ENCODE measurements around the gene CNTN4. TPM values are rescaled to one million over a fixed set of nuclear protein-coding genes. Genes with fewer than 3 reads are reported as not detected.

Gene CNTN4
- total RNA-seq, 4 donors from 2014 or later: 47.7 to 106 (median 83.3) TPM

DNA sequence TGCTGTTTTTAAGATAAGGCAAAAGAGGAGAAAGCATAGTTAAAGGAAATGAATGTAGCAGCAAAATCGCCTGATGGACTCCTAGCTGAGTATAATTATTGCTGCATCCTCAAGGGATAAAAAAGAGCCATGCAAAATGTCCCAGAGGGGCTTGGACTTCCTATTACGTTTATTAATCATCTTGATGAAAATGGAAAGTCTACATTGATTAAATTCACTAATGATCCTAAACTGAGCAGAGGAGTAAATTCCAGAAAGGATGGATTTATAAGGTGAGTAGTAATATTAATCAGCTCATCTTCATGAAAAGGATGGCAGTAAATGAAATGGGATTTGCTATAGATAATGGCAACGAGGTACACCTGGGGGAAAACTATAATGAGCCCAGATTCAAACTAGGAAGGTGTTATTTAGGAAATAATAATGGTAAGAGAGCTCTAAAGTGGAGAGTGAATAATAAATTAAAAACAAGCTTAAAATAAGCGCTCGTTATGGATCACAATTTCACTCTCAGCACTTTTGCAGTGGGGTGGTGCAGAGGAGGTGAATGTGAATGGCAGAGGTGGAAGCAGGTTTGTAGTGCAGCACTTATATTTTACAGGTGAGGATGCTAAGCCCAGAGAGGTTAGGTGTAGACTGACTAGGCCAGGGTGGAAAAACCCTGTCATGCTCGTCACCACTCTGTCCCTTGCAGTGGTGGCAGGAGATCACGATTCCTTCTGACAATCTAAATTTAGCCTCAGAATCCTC, 989.2 kb downstream of the CNTN4 start:
- Histone ChIP-seq H3K27ac (no peak overlapping the region), H3K36me3 (no peaks in the 10 kb centered on the region), H3K9me3 (no peaks in the 10 kb centered on the region), H3K4me3 (no peak overlapping the region), H3K27me3 (no peaks in the 10 kb centered on the region), H3K4me1 (no peaks in the 10 kb centered on the region)
- WGBS, 2 donors: 65 to 70% methylated on average over 7 of the region's 7 CpGs
- DNase-seq (ENCODE audit: low spot score in 2 of 2): no peak
- TF ChIP-seq POLR2A (IDR thresholded peaks at IDR 0.05) (no peak), EP300 (IDR thresholded peaks at IDR 0.05) (no peak)
- TF ChIP-seq, protein P1, sequence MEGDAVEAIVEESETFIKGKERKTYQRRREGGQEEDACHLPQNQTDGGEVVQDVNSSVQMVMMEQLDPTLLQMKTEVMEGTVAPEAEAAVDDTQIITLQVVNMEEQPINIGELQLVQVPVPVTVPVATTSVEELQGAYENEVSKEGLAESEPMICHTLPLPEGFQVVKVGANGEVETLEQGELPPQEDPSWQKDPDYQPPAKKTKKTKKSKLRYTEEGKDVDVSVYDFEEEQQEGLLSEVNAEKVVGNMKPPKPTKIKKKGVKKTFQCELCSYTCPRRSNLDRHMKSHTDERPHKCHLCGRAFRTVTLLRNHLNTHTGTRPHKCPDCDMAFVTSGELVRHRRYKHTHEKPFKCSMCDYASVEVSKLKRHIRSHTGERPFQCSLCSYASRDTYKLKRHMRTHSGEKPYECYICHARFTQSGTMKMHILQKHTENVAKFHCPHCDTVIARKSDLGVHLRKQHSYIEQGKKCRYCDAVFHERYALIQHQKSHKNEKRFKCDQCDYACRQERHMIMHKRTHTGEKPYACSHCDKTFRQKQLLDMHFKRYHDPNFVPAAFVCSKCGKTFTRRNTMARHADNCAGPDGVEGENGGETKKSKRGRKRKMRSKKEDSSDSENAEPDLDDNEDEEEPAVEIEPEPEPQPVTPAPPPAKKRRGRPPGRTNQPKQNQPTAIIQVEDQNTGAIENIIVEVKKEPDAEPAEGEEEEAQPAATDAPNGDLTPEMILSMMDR (IDR thresholded peaks at IDR 0.05): no peak

DNA sequence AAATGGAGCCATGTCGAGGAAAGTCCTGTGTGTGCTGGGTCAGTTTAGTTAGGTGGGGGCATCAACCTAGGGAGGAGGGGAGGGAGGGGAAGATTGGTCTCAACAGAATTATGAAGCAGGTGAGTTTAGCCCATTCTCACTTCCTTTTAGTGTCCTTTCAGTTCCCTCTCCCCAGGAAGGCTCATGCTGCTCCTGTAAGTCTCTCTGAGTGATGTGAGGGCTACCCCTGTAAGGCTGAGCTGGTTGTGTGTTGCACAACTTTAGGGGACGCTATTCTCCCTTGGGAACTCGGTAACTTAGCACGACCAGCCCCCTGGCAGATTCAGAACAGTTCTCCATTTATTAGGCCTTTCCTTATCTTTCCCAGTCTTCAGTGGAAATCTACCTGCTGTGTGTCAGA, 990.4 kb downstream of the CNTN4 start:
- Histone ChIP-seq H3K36me3 (no peaks in the 10 kb centered on the region), H3K4me3 (no peak overlapping the region), H3K27me3 (no peaks in the 10 kb centered on the region), H3K27ac (no peak overlapping the region), H3K4me1 (no peaks in the 10 kb centered on the region), H3K9me3 (no peaks in the 10 kb centered on the region)
- no peak for TF ChIP-seq EP300 (IDR thresholded peaks at IDR 0.05)
- TF ChIP-seq, protein P1 (IDR thresholded peaks at IDR 0.05): no peak
- no peak for TF ChIP-seq POLR2A (IDR thresholded peaks at IDR 0.05)
- 72 to 79% methylated on average over 4 of the region's 4 CpGs for WGBS, 2 donors
- no peak for DNase-seq (ENCODE audit: low spot score in 2 of 2)

DNA sequence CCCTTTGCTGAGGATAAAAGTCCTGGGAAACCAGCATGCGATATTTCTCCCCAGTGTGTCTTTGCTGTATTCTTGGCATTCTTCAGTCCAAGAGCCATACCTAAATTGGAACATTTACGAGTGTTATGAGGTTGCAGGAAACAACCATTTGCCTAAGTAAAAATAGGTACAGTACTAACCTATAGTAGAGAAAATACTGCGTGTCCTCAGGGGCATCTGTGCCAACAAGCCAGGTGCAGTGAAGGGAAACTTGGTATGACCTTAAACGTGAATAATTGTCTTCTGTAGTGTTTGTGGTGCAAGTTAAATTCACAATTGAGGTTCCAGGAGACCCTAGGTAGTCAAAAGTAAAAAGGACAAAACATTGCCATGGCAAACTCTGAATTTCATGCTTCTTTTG, 999.3 kb downstream of the CNTN4 start:
- no peak overlapping the region for H3K27ac ChIP-seq
- WGBS, 2 donors: 77 to 78% methylated on average over 4 of the region's 4 CpGs
- H3K4me1 ChIP-seq: no peaks in the 10 kb centered on the region
- H3K27me3 ChIP-seq: no peaks in the 10 kb centered on the region
- TF ChIP-seq EP300 (IDR thresholded peaks at IDR 0.05) (no peak), POLR2A (IDR thresholded peaks at IDR 0.05) (no peak)
- TF ChIP-seq, protein P1 (IDR thresholded peaks at IDR 0.05): no peak
- no peak for DNase-seq (ENCODE audit: low spot score in 2 of 2)
- H3K4me3 ChIP-seq: no peak overlapping the region
- H3K36me3 ChIP-seq: no peaks in the 10 kb centered on the region
- H3K9me3 ChIP-seq: no peaks in the 10 kb centered on the region

DNA sequence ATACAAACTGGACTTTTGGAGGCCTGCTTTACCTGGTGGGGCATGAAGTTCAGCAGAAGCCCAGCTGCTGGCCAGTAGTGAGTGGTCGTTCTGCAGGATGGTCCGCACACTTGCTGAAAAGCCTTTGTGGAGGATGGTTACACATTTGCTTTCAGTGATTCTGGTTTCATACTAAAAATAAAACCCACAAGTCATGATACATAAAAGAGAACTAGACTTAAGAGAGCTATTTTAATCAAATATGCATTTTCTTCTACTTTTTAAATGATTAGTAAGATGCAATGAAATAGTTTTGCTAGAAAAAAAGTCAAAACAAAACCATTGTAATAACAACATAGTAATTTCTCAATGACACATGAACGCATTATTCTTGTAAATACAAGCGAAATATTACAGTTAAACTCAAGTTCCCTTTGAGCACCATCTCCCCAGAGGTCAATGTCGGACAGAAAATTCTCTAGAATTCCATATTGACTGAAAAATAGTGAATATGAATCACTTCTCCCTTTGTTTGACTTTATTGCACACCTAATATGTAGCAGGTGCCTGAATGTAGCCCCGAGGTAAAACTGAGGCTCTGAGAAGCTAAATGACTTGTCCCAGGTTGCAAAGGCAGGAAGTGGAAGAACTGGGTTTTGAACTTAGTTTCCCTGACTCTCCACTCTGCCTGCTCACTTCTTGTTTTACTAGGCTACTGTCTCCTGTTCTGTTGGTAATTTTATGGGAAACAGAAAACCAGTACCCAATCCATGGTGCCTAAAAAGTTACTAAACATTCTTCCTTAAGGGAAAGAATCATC, 1003.2 kb downstream of the CNTN4 start:
- WGBS, 2 donors: 85% methylated on average over 6 of the region's 6 CpGs
- no peak overlapping the region for H3K4me3 ChIP-seq
- DNase-seq (ENCODE audit: low spot score in 2 of 2): no peak
- no peak for TF ChIP-seq EP300 (IDR thresholded peaks at IDR 0.05)
- TF ChIP-seq, protein P1 (IDR thresholded peaks at IDR 0.05): no peak
- H3K9me3 ChIP-seq: no peaks in the 10 kb centered on the region
- no peaks in the 10 kb centered on the region for H3K27me3 ChIP-seq
- H3K36me3 ChIP-seq: no peaks in the 10 kb centered on the region
- H3K4me1 ChIP-seq: no peaks in the 10 kb centered on the region
- no peak overlapping the region for H3K27ac ChIP-seq

DNA sequence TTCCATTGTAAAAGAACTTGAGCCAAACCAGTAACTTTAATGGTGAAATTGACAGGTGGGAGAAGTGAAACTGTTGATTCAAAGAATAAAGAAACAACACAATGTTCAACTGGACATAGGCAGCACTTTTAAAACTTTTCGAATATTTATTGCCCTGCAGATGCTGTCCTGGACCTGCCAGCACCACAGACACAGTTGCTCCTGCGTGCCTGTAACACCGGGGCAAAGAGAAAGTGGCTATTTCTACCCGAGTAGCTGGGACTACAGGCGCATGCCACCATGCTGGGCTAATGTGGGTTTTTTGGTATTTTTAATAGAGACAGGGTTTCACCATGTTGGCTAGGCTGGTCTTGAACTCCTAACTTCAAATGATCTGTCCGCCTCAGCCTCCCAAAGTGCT, 1004.1 kb downstream of the CNTN4 start:
- 85 to 86% methylated on average over 6 of the region's 6 CpGs for WGBS, 2 donors
- no peak for DNase-seq (ENCODE audit: low spot score in 2 of 2)

More for the DNA sequence above, 1004.1 kb downstream of the CNTN4 start:
- Histone ChIP-seq H3K27me3 (no peaks in the 10 kb centered on the region), H3K4me1 (no peaks in the 10 kb centered on the region), H3K36me3 (no peaks in the 10 kb centered on the region), H3K27ac (no peak overlapping the region), H3K9me3 (no peaks in the 10 kb centered on the region), H3K4me3 (no peak overlapping the region)
- TF ChIP-seq, protein P1 (IDR thresholded peaks at IDR 0.05): no peak
- TF ChIP-seq EP300 (IDR thresholded peaks at IDR 0.05) (no peak), POLR2A (IDR thresholded peaks at IDR 0.05) (no peak)

Data from tibial nerve (tissue), 4 donors.